K562 (cell line): ENCODE measurements around the gene TMIGD2. TPM values are rescaled to one million over a fixed set of nuclear protein-coding genes. Genes with fewer than 3 reads are reported as not detected.

Source experiments
- ATAC-seq: fragments of 200-7000 bp; cut with Tn5 transposase; 3 replicates; pipeline ENCODE4 v1.9.1; 2020; ENCODE audit warnings: moderate library complexity
- BruUV-seq: library from RNA; stranded (reverse); fragments of 400-500 nt; replicated peaks from 2 replicates; lab custom pipeline; 2021; lab: Mats Ljungman, UMichigan
- CTCF ChIA-PET: fragments of 300-600 bp; formaldehyde crosslinking; extraction: SDS; loops from one replicate; lab custom pipeline; 2021; ENCODE audit warnings: low intra/inter-chr PET ratio; lab: Yijun Ruan, JAX
- POLR2A ChIA-PET: fragments of 300-600, 350-650 bp; sonication (Branson Sonifier 250); formaldehyde crosslinking; extraction: SDS; loops from one replicate; lab custom pipeline; 2021; ENCODE audit warnings: antibody characterized with exemption, inconsistent platforms; lab: Yijun Ruan, JAX
- DNase-seq, 4 experiments: peaks; one replicate each; pipeline versions ENCODE4 v3.0.0 to v3.0.0-alpha.2; 2011 to 2018; ENCODE audit warnings: low spot score in 3 of 4, mixed read lengths in 3 of 4; ENCODE audit errors: extremely low read depth in 1 of 4
- FAIRE-seq: peaks from 2 replicates; lab custom pipeline; 2011; peaks lifted over from hg19 to GRCh38; lab: Jason Lieb, UNC
- H2AFZ ChIP-seq: 2 replicates; pipeline ENCODE4 v1.6.0; 2011; ENCODE audit warnings: low read depth, low read length, control low read depth, inconsistent platforms
- H3K27ac ChIP-seq: fragments of 200-600 bp; 3 replicates; pipeline ENCODE4 v1.8.0; 2011; ENCODE audit warnings: low read depth, mild to moderate bottlenecking, control low read depth, inconsistent platforms, low read length, moderate library complexity, mixed read lengths; ENCODE audit errors: extremely low read depth
- H3K27me3 ChIP-seq, 2 experiments: fragments of 300-600 bp in 1 of 2; 2 replicates in 1 of 2; 3 replicates in 1 of 2; pipeline versions ENCODE4 v1.6.0 to v1.8.0; 2011; ENCODE audit warnings: inconsistent platforms in 2 of 2, low read length in 2 of 2, mild to moderate bottlenecking in 1 of 2, mixed read lengths in 1 of 2, moderate library complexity in 1 of 2; ENCODE audit not compliant: control insufficient read depth in 2 of 2, insufficient read depth in 2 of 2
- H3K36me3 ChIP-seq: fragments of 300-600 bp; 3 replicates; pipeline ENCODE4 v1.8.0; 2011; ENCODE audit warnings: mild to moderate bottlenecking, low read length, inconsistent platforms; ENCODE audit not compliant: control insufficient read depth, insufficient read depth
- H3K4me1 ChIP-seq, 2 experiments: fragments of 200-600 bp in 1 of 2; replicated peaks in 1 of 2; 2 replicates in 1 of 2; 3 replicates in 1 of 2; pipeline versions ENCODE4 v1.5.1 to v1.8.0; 2011; ENCODE audit warnings: inconsistent platforms in 2 of 2, low read length in 2 of 2, mild to moderate bottlenecking in 1 of 2, mixed read lengths in 1 of 2, moderate library complexity in 1 of 2; ENCODE audit not compliant: control insufficient read depth in 2 of 2, insufficient read depth in 2 of 2
- H3K4me2 ChIP-seq: 2 replicates; pipeline ENCODE4 v1.6.1; 2011; ENCODE audit warnings: low read length, control low read depth, inconsistent platforms, mixed read lengths; ENCODE audit not compliant: insufficient read depth
- H3K4me3 ChIP-seq: fragments of 200-600 bp; sonication (generic), shearing (Covaris generic); 2 replicates; pipeline ENCODE4 v1.5.1; 2016; ENCODE audit warnings: control low read depth, inconsistent platforms
- H3K79me2 ChIP-seq: fragments of 200-600 bp; 3 replicates; pipeline ENCODE4 v1.8.0; 2011; ENCODE audit warnings: low read length, inconsistent platforms; ENCODE audit not compliant: control insufficient read depth, insufficient read depth
- H3K9ac ChIP-seq, 2 experiments: 2 replicates each; pipeline versions ENCODE4 v1.6.0 to v1.6.1; 2011; ENCODE audit warnings: low read depth in 2 of 2, low read length in 2 of 2, control low read depth in 1 of 2, inconsistent platforms in 1 of 2, mild to moderate bottlenecking in 1 of 2, mixed read lengths in 1 of 2; ENCODE audit not compliant: insufficient read depth in 1 of 2
- H3K9me1 ChIP-seq: one replicate; pipeline ENCODE4 v1.6.0; 2011; ENCODE audit warnings: inconsistent platforms, mild to moderate bottlenecking, low read length, moderate library complexity; ENCODE audit not compliant: control insufficient read depth, insufficient read depth
- H3K9me3 ChIP-seq: replicated peaks from 2 replicates; pipeline ENCODE4 v1.5.1; 2011; ENCODE audit warnings: low read depth, low read length, inconsistent platforms; ENCODE audit not compliant: control insufficient read depth, insufficient read depth
- H4K20me1 ChIP-seq: replicated peaks from 2 replicates; pipeline ENCODE4 v1.6.1; 2011; ENCODE audit warnings: low read length, inconsistent platforms, mixed read lengths; ENCODE audit not compliant: control insufficient read depth, insufficient read depth
- ASH1L ChIP-seq: fragments of 450-650 bp; IDR thresholded peaks from 2 replicates; pipeline ENCODE4 v1.6.1; 2018; ENCODE audit warnings: borderline replicate concordance, mild to moderate bottlenecking, low read depth; ENCODE audit not compliant: partially characterized antibody
- FOXA3 ChIP-seq, 2 experiments: fragments of 450-650 bp in 1 of 2; sonication (generic) in 1 of 2; formaldehyde crosslinking; IDR thresholded peaks in 1 of 2; conservative IDR thresholded peaks in 1 of 2; 2 replicates each; pipeline versions ENCODE4 v1.4.0 to v1.8.0; 2020 to 2022; ENCODE audit warnings: mild to moderate bottlenecking in 2 of 2, missing genetic modification reagents in 1 of 2
- PKNOX1 ChIP-seq: fragments of 450-650 bp; IDR thresholded peaks from 2 replicates; pipeline ENCODE4 v1.6.1; 2016
- POLR2G ChIP-seq: fragments of 200-400 bp; formaldehyde crosslinking; IDR thresholded peaks from 2 replicates; pipeline ENCODE4 v1.6.1; 2017; ENCODE audit warnings: low read depth, mild to moderate bottlenecking, antibody characterized with exemption, low read length, moderate library complexity
- RBFOX2 ChIP-seq: fragments of 200-400 bp; formaldehyde crosslinking; IDR thresholded peaks from 2 replicates; pipeline ENCODE4 v1.6.1; 2017; ENCODE audit warnings: low read depth, mild to moderate bottlenecking, low read length, moderate library complexity
- RFX5 ChIP-seq: IDR thresholded peaks from 2 replicates; pipeline ENCODE4 v1.6.1; 2011; ENCODE audit warnings: low read depth, mild to moderate bottlenecking, improper control_type of control experiment, low read length
- ZBTB9 ChIP-seq: fragments of 450-650 bp; formaldehyde crosslinking; IDR thresholded peaks from 2 replicates; pipeline ENCODE4 v1.4.0; 2020; ENCODE audit warnings: mild to moderate bottlenecking, moderate library complexity
- WGBS: fragments of 100-300 bp; shearing (Covaris generic); methylation state at CpG from one replicate; pipeline ENCODE4 v1.1.6; 2016; ENCODE audit warnings: low coverage, mixed read lengths; ENCODE audit not compliant: insufficient coverage; ENCODE audit errors: missing lambda C conversion rate; 5-methylcytosine and 5-hydroxymethylcytosine counted together
- in situ Hi-C: fragments of 300-500 bp; cut with MboI; formaldehyde crosslinking; loops from 4 replicates; pipeline ENCODE4 v1.15.0; 2018; ENCODE audit warnings: inconsistent platforms, mixed read lengths
- intact Hi-C: fragments of 100-400 bp; cut with micrococcal nuclease; formaldehyde crosslinking; loops from 2 replicates; pipeline ENCODE4 v1.14.2; 2022
- polyA plus RNA-seq, 8 experiments: library from polyadenylated mRNA; depleted of rRNA in 4 of 8; stranded (reverse) in 5 of 8; unstranded in 3 of 8; fragments of >200 nt; fragmentation: Nextera tagmentation in 2 of 8; fragmentation: Illumina TruSeq in 1 of 8; extraction: Ambion mirVana in 2 of 8; extraction: Trizol in 1 of 8; gene quantifications; 2 replicates each; pipeline versions ENCODE4 v1.2.1 to v1.2.3, GENCODE V29; 2011 to 2014; ENCODE audit warnings: inconsistent platforms in 1 of 8, missing spikeins in 1 of 8
- total RNA-seq, 7 experiments: library from RNA; depleted of rRNA in 6 of 7; stranded (reverse); fragments of >200 nt in 6 of 7; fragmentation: Illumina TruSeq in 2 of 7; extraction: Trizol in 2 of 7; gene quantifications; 2 replicates each; pipeline versions ENCODE4 v1.2.1 to v1.2.3, GENCODE V29; 2011 to 2021; ENCODE audit warnings: low replicate concordance in 1 of 7

The TMIGD2 gene
- total and polyA plus RNA-seq, 9 of the 15 experiments (the other 6 are each of a cell fraction or from before 2014, with no cell fraction given): not detected

DNA sequence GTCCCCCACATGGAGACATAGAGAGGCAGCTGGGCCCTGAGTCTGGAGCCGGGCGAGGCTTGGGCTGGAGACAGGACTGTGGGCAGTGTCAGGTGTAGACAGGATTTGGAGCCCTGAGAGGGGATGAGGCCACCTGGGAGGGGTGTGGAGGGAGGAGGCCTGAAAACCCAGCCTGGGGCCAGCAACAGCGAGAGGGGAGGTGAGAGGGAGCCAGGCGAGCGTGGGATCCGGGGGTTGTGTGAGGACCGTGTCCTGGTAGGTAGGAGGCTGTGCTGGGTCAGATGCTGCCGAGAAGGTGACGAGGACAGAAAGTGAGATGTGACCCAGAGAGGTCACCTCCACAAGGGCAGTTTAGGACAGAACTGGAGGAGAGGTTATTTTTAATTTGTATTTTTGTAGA lies 48.5 kb upstream of the TMIGD2 start:
- ATAC-seq: no peak
- Histone ChIP-seq H3K4me1 (peaks cover 0 to 22% of the 10 kb centered on the region in 2 experiments; a peak in 2 of 5 replicates), H3K9me3 (no peaks in the 10 kb centered on the region), H3K4me3 (no peak overlapping the region), H4K20me1 (peaks cover 3% of the 10 kb centered on the region; the same call in 1 of the 2 replicates), H3K27me3 (no peaks in the 10 kb centered on the region), H3K27ac (no peak overlapping the region), H3K79me2 (no peaks in the 10 kb centered on the region; the same call in 2 of the 3 replicates), H2AFZ (no peak overlapping the region), H3K36me3 (peaks cover 20% of the 10 kb centered on the region; the same call in 2 of the 3 replicates)
- FAIRE-seq: no peak
- ChIA-PET POLR2A (interaction anchor here (2.1 kb wide), 1 partner anchor 9 kb away, joined by 7 read pairs; no protein-coding TSS in a partner anchor), CTCF (no interaction called here)
- no peak for DNase-seq
- intact Hi-C loops: no loop called here
- no TSS peak for BruUV-seq
- in situ Hi-C loops: no loop called here
- TF ChIP-seq RFX5 (no peak), ASH1L (no peak), ZBTB9 (no peak), FOXA3 (CRISPR knock-in tag; conservative IDR thresholded peaks at IDR 0.05 in 1 of 2, IDR thresholded peaks at IDR 0.05 in 1 of 2) (no peak), RBFOX2 (0 out of 2 replicates have a peak, but pooled peaks have one; percentile 17), PKNOX1 (no peak), POLR2G (peak; percentile 41; the same call in 1 of the 2 replicates)
- TF ChIP-seq, all 486 proteins: peak for 2
- WGBS: 89% methylated on average over 9 of the region's 9 CpGs
- no peak overlapping the region for H3K4me2 ChIP-seq
- peak overlapping the region in 1 of 2 experiments; percentile 79; a peak in 2 of 4 replicates for H3K9ac ChIP-seq
- no peaks in the 10 kb centered on the region for H3K9me1 ChIP-seq
